Left colon (tissue), 2 donors: ENCODE data around the gene PKP2. TPM values are rescaled to one million over a fixed set of nuclear protein-coding genes. Genes with fewer than 3 reads are reported as not detected.
A peak's percentile ranks its signal among the peaks of the same experiment; 100 is the strongest.

Source experiments
- ATAC-seq: fragments of 200-7000 bp; cut with Tn5 transposase; one replicate; pipeline ENCODE4 v1.9.1; 2020; ENCODE audit warnings: mild to moderate bottlenecking, moderate library complexity
- DNase-seq, 2 donors: peaks; one replicate each; pipeline ENCODE4 v3.0.0-alpha.2; 2020
- intact Hi-C, 2 donors: fragments of 100-400 bp; cut with DNase I in 1 of 2; cut with micrococcal nuclease in 1 of 2; formaldehyde crosslinking; loops; one replicate each; pipeline versions ENCODE4 v1.11.2 to v1.14.0; 2022; cut with DNase I, micrococcal nuclease
- total RNA-seq, 2 donors: library from RNA; stranded (reverse); fragmentation: NEBNext Ultra II Directional; extraction: Animal tissue kit (Norgen Biotek cat#: 25700); gene quantifications; one replicate each; pipeline ENCODE4 v1.2.1, GENCODE V29; 2021
- donor health status: DM: no; HTN: no; CAD: no.
- donor health status: DM: yes; HTN: yes; CAD: no.

Gene PKP2
- total RNA-seq, 2 donors from 2014 or later, result 117 to 175 TPM

- intact Hi-C loops, result no loop called here
- DNase-seq (no peak), ATAC-seq (no peak)
Measured at GRCh38 chr12:32826807-32827412, 69.7 kb downstream of the PKP2 start.

- DNase-seq, result no peak
- ATAC-seq, result no peak
- intact Hi-C loops, result no loop called here
Measured at GRCh38 chr12:32824596-32824995, 72.0 kb downstream of the PKP2 start.

- ATAC-seq, result no peak
- intact Hi-C loops, result no loop called here
- DNase-seq, result no peak
Measured at GRCh38 chr12:32822344-32822743, 74.2 kb downstream of the PKP2 start.

DNA sequence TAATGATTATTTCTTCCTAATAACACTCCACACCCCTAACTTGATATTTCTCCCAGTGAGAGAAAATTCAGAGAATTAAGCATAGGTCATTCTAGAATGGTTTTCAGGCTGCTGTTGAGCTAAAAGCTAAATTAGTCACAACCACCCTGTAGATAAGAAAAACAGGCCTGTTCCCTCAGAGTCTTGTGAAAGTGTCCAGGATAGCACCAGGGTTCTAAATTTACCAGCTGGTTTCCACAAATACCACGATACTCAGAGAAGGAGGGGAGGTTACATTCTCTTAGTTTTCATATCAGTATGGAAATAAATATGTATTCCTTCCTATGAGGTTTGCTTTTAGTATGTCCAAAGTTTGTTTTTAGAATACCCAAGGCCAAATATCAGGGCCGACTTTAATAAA lies 74.9 kb downstream of the PKP2 start:
- intact Hi-C loops, result no loop called here
- DNase-seq (no peak), ATAC-seq (no peak)

DNA sequence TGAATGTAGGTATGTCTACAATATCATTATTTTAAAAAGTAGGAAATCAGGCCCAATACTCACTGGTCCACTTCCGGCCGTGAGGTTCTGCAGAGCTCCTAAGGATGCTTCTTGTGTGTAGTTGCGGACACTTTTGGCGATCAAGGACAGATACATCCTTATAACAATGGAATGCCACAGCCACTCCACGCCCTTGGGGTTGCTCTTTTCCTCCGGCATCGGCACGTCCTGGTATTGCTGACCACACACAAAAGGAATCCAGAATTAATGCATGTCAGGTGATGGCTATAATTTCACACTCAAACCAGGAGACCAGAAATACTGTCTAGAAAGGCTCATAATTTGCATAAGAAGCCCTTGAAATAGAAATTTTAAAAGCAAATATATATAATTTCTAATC lies 75.3 kb downstream of the PKP2 start:
- DNase-seq (no peak), ATAC-seq (no peak)
- intact Hi-C loops, result no loop called here

DNA sequence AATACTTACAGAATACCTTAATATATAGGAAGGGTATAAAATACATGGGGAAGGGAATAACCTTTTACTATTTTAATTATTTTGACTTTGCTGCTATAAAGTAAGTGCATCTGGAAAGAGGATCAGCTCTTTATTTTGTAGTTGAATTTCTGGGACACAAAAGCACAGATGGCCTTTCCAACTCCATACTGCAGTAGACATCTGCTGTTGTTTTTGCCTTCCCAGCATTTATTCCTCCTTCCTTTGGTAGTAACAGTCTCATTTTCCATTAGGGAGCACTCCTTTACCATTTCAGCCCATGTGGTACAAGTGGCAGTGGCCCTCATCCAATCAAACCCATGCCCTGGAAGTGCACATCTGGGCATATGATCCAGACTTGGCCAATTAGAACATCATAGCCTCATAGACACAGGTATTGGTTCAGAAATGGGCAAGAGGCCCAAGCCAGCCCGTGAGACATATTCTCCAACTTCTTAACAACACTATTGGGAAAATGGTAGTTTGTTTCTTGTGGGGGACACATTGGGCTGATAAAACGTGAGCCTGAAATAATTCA lies 76.1 kb downstream of the PKP2 start:
- DNase-seq (no peak), ATAC-seq (no peak)
- intact Hi-C loops, result no loop called here

GRCh38 chr12:32819424-32819823 lies 77.2 kb downstream of the PKP2 start:
- ATAC-seq, result no peak
- intact Hi-C loops, result no loop called here
- no peak for DNase-seq

DNA sequence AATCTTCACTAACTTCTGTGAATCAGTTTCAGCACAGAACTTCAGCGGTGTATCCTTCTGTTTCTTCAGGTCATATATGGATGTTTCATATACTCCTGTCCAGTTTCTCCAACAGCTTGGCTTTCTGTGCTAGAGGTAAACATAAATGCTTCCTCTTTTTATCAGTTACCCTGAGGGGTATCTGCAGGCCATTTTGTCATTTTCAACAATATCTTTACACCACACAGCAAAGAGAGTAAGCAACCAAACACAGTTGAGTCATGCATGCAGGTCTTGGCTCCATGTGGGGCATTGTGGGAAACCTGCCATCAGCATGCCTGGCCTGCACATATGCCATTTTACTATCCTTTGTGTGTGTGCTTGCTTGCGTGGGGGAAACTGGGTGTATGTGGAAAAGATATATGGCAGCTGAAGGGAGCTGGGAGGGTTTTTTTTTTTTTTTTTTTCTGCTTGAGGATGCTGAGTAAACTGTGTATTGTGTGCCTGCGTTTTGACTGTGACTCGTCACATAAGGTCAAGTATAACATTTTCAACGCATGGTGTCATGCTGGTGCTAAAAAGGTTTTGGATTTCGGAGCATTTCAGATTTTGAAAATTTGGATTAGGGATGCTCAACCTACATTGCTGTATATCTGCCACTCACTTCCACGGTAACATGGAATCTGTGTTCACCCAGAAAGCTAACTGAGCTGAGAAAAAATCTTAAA lies 84.7 kb downstream of the PKP2 start:
- DNase-seq (no peak), ATAC-seq (no peak)
- intact Hi-C loops, result no loop called here

GRCh38 chr12:32809846-32810245 lies 86.7 kb downstream of the PKP2 start:
- ATAC-seq (no peak), DNase-seq (no peak)
- intact Hi-C loops, result no loop called here

- no peak for ATAC-seq
- no peak for DNase-seq
- intact Hi-C loops, result no loop called here
Measured at GRCh38 chr12:32809196-32809595, 87.4 kb downstream of the PKP2 start.

DNA sequence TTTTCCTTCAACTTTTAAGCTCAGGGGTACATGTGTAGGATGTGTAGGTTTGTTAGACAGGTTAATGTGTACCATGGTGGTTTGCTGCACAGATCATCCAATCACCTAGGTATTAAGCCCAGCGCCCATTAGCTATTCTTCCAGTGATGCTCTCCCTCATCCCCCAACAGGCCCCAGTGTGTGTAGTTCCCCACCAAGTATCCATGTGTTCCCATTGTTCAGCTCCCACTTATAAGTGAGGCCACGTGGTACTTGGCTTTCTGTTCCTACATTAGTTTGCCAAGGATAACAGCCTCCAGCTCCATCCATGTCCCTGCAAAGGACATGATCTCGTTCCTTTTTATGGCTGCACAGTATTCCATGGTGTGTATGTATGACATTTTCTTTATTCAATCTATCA lies 92.3 kb downstream of the PKP2 start:
- DNase-seq (no peak), ATAC-seq (no peak)
- intact Hi-C loops, result no loop called here

DNA sequence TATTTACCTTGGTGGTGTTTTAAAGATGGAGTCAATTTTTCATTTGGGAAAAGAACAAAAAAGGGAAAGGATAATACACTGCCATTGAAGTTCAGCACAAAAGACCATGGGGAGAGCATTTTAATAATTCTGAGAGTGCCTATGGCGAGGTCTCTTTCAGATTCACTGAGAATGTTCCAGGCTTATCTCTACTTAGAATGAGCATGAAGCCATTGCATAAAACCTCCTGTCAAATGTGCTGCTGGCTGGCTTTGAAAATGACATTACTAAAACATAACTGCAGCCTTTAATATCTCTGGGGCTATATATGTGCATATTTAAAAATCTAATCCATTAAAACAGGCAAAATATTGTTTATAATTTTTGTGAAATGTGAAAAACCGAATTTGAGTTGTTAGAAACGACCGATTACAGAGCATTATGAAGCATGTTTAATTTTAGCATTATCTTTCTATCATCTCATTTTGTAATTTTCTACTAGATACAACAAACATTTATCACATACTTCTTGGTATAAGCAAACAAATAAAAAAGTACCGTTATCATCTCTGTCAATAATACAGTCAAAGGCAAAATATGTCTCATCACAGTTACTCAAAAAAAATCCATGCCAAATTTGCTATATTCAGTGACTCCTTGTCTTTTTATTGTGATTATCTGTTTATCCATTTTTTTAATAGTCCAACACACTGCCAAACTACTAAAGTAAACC lies 95.2 kb downstream of the PKP2 start:
- DNase-seq (no peak), ATAC-seq (no peak)
- intact Hi-C loops, result no loop called here

- no peak for ATAC-seq
- DNase-seq, result no peak
- intact Hi-C loops, result no loop called here
Measured at GRCh38 chr12:32794281-32794680, 102.3 kb downstream of the PKP2 start.

- intact Hi-C loops, result no loop called here
- ATAC-seq (no peak), DNase-seq (no peak)
Measured at GRCh38 chr12:32789916-32790315, 106.7 kb downstream of the PKP2 start.

GRCh38 chr12:32789446-32789845 lies 107.1 kb downstream of the PKP2 start:
- intact Hi-C loops, result no loop called here
- no peak for ATAC-seq
- DNase-seq, result no peak

DNA sequence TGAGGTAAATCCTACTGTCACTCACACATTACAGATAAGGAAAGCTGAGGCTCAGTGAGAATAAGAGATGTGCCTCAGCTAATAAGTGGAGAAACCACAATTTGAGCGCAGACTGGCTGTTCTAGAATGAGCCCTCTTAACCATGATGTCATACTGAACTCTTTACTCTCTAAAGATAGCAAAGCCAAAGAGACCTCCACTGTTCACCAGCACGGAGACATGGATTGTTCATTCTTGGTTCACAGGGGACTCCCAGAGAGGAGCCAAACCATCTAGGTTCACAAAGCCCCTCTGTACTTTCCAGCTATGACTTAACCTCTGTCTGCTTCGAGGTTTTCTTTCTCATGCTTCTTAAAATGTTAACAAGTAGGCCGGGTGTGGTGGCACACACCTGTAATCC lies 108.2 kb downstream of the PKP2 start:
- ATAC-seq (no peak), DNase-seq (no peak)
- intact Hi-C loops, result no loop called here

DNA sequence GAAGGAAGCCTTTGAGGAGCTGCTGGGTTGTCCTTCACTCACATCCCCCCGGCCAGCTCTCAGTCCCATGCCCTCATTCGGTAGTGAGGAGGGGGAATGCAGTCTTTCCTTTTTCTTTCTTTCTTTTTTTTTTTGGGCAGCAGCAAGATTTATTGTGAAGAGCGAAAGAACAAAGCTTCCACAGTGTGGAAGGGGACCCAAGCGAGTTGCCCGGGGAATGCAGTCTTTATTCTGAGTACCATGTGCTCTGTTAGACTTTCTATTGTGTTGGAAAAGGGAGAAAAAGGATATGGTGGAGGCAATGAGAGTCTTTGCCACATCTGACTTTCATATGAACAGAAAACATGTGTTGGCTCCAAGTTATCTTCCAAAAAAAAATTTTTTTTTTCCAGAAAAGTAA lies 111.0 kb downstream of the PKP2 start:
- ATAC-seq (peak; percentile 10), DNase-seq (no peak)
- intact Hi-C loops, result no loop called here

DNA sequence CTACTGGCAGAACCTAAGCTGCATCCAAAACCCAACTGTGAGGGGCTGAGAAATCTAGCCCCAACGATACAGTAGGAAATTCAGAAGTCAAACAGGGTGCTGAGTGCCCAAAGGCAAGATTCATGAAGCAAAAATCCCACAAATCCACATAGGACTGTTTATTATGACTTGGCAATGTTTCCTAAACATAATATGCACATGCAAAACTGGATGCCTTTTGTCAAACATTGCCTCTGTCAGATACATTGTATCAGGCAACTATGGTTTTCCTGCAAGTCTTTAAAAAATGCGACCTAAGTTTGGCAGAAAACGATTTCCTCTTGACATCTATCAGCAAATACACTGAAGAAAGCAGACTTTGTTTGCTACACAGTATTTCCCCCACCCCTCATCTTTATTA lies 113.5 kb downstream of the PKP2 start:
- ATAC-seq (no peak), DNase-seq (no peak)
- intact Hi-C loops, result no loop called here

- DNase-seq (no peak), ATAC-seq (no peak)
- intact Hi-C loops, result no loop called here
Measured at GRCh38 chr12:32780071-32780470, 116.5 kb downstream of the PKP2 start.

DNA sequence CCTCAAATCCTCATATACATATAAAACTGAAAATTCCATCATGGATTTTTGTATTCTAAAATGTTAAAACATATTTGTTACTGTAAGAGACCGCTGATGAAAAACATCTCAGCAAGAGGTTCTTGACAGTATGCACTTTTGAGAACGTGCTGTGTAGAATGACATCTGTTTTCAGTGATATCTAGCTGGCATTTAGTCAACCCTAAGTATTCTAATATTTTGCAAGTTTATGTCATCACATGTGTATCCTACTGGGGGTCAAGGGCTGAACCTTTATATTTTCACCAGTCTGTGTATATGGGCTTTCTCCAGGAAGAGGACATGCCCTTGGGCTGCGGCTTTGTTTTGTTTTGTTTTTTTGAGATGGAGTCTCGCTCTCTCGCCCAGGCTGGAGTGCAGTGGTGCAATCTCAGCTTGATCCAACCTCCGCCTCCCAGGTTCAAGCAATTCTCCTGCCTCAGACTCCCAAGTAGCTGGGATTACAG lies 118.8 kb downstream of the PKP2 start:
- DNase-seq, result no peak
- intact Hi-C loops, result no loop called here
- ATAC-seq, result no peak
